ENCODE measurements around the gene TNNC2.

DNA sequence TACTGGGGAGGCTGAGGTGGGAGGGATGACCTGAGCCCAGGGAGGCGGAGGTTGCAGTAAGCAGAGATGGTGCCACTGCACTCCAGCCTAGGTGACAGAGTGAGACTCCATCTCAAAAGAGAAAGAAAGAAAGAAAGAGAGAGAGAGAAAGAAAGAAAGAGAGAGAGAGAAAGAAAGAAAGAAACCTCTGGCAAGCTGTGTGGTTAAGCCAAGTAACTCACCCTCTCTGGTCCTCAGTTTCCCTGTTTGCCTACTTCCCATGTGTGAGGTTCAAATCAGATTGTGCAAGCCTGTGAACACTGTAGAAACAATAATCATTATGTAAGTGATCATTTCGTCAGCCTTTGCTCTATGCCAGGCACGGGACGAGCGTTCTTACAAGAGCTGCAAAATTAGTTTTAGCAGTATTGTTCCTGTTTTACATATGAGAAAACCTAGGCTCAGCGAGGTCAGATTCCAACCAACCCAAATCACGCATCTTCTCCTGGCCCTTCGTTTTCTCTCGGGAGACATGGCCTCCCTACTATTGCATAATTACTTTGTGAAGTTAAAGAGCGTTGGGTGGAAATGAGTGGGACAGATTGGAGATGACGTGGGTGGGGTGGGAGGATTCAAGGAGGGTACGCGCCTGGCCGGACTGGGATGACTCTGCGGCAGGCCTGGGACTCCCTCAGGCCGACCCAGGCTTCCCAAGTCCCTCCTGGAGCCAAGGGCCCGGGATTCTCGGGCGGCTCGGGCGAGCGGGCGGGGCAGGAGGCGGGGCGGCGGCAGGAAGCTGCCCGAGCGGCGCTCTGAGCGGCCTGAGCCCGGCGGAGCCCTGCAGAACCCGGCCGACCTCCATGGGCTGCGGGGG lies 6.1 kb upstream of the TNNC2 start, which contains the start of gene SNX21:
- TF ChIP-seq, protein P1, sequence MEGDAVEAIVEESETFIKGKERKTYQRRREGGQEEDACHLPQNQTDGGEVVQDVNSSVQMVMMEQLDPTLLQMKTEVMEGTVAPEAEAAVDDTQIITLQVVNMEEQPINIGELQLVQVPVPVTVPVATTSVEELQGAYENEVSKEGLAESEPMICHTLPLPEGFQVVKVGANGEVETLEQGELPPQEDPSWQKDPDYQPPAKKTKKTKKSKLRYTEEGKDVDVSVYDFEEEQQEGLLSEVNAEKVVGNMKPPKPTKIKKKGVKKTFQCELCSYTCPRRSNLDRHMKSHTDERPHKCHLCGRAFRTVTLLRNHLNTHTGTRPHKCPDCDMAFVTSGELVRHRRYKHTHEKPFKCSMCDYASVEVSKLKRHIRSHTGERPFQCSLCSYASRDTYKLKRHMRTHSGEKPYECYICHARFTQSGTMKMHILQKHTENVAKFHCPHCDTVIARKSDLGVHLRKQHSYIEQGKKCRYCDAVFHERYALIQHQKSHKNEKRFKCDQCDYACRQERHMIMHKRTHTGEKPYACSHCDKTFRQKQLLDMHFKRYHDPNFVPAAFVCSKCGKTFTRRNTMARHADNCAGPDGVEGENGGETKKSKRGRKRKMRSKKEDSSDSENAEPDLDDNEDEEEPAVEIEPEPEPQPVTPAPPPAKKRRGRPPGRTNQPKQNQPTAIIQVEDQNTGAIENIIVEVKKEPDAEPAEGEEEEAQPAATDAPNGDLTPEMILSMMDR (IDR thresholded peaks at IDR 0.05), result no peak
- TF ChIP-seq POLR2A (IDR thresholded peaks at IDR 0.05), result no peak
